Mammary epithelial cell (primary cell): ENCODE measurements around the gene UBFD1.

ENCODE experiments used
- CTCF ChIP-seq, 2 donors: IDR thresholded peaks in 1 of 2; conservative IDR thresholded peaks in 1 of 2; 2 replicates each; pipeline ENCODE4 v1.5.1; 2011 to 2012; ENCODE audit warnings: inconsistent platforms in 2 of 2, low read length in 2 of 2, mild to moderate bottlenecking in 2 of 2, control low read depth in 1 of 2, low read depth in 1 of 2; ENCODE audit not compliant: insufficient read depth in 1 of 2; ENCODE audit errors: extremely low read depth in 1 of 2
- EZH2 ChIP-seq: IDR thresholded peaks from 2 replicates; pipeline ENCODE4 v1.6.1; 2012; ENCODE audit warnings: low read length, inconsistent platforms, borderline replicate concordance

- no peak for TF ChIP-seq CTCF (conservative IDR thresholded peaks at IDR 0.05 in 1 of 2, IDR thresholded peaks at IDR 0.05 in 1 of 2; ENCODE audit: extremely low read depth in 1 of 2, insufficient read depth in 1 of 2, low read depth in 1 of 2, low read length in 2 of 2)
- TF ChIP-seq EZH2, result no peak
These were observed 9.2 kb downstream of the UBFD1 start for GRCh38 chr16:23566724-23567123.
